A549 (cell line): ENCODE results near the gene APP. TPM values are rescaled to one million over a fixed set of nuclear protein-coding genes. Genes with fewer than 3 reads are reported as not detected.

Experiments used
- ATAC-seq, 2 experiments: fragments of 200-7000 bp in 1 of 2; fragments of >200 bp in 1 of 2; cut with Nextera tagmentation in 1 of 2; cut with Tn5 transposase in 1 of 2; 3 replicates each; pipeline versions ENCODE4 v1.8.0 to v1.9.1; 2018 to 2020; ENCODE audit warnings: mild to moderate bottlenecking in 1 of 2, moderate library complexity in 1 of 2
- CTCF ChIA-PET: fragments of 300-600 bp; sonication (Branson Sonifier 250); formaldehyde crosslinking; extraction: SDS; loops from one replicate; lab custom pipeline; 2021; ENCODE audit warnings: antibody characterized with exemption, inconsistent platforms; lab: Yijun Ruan, JAX
- POLR2A ChIA-PET: fragments of 350-600 bp; formaldehyde crosslinking; extraction: SDS; loops from one replicate; lab custom pipeline; 2021; ENCODE audit warnings: antibody characterized with exemption, inconsistent platforms; lab: Yijun Ruan, JAX
- DNase-seq, 2 experiments: peaks; one replicate each; pipeline versions ENCODE4 v3.0.0 to v3.0.0-alpha.2; 2011 to 2016; ENCODE audit warnings: low read depth in 1 of 2, low spot score in 1 of 2
- FAIRE-seq: peaks from 2 replicates; lab custom pipeline; 2011; peaks lifted over from hg19 to GRCh38; lab: Jason Lieb, UNC
- H3K27ac ChIP-seq, 2 experiments: fragments of >200 bp; sonication (Bioruptor Twin); formaldehyde crosslinking; 3 replicates each; pipeline ENCODE4 v1.5.1; 2016 to 2017
- H3K4me1 ChIP-seq: fragments of >200 bp; sonication (Bioruptor Twin); formaldehyde crosslinking; 3 replicates; pipeline ENCODE4 v1.6.1; 2016
- H3K4me2 ChIP-seq: fragments of >200 bp; sonication (Bioruptor Twin); formaldehyde crosslinking; 3 replicates; pipeline ENCODE4 v1.6.1; 2016
- H3K4me3 ChIP-seq: fragments of >200 bp; sonication (Bioruptor Twin); formaldehyde crosslinking; 3 replicates; pipeline ENCODE4 v1.5.1; 2016
- H3K9me3 ChIP-seq: fragments of >200 bp; sonication (Bioruptor Twin); formaldehyde crosslinking; 3 replicates; pipeline ENCODE4 v1.6.1; 2016
- BHLHE40 ChIP-seq: IDR thresholded peaks from 2 replicates; pipeline ENCODE4 v1.6.1; 2012; ENCODE audit warnings: low read depth, low read length, inconsistent platforms
- CBX8 ChIP-seq: fragments of 200-600 bp; sonication (generic); IDR thresholded peaks from 2 replicates; pipeline ENCODE4 v1.6.1; 2016
- EHMT2 ChIP-seq: fragments of 200-600 bp; sonication (generic); IDR thresholded peaks from 2 replicates; pipeline ENCODE4 v1.6.1; 2016; ENCODE audit warnings: antibody characterized with exemption, low read depth, mild to moderate bottlenecking, moderate library complexity
- ESRRA ChIP-seq: fragments of 150-350 bp; IDR thresholded peaks from 2 replicates; pipeline ENCODE4 v1.6.1; 2014; ENCODE audit warnings: mild to moderate bottlenecking, low read length, borderline replicate concordance
- FOXS1 ChIP-seq: fragments of 250-450 bp; sonication (Bioruptor Pico); IDR thresholded peaks from 2 replicates; pipeline ENCODE4 v1.5.0; 2020; ENCODE audit warnings: mild to moderate bottlenecking, moderate library complexity
- HDAC2 ChIP-seq: fragments of 200-600 bp; sonication (generic); IDR thresholded peaks from 2 replicates; pipeline ENCODE4 v1.6.1; 2016
- JUN ChIP-seq, 2 experiments: fragments of >200 bp; sonication (Bioruptor Twin); formaldehyde crosslinking; IDR thresholded peaks; 2 replicates in 1 of 2; 3 replicates in 1 of 2; pipeline ENCODE4 v1.6.1; 2016 to 2017
- NFE2L2 ChIP-seq: fragments of 150-350 bp; conservative IDR thresholded peaks from 2 replicates; pipeline ENCODE4 v1.6.1; 2014; ENCODE audit warnings: low read length
- PHF8 ChIP-seq: fragments of 200-600 bp; sonication (generic); IDR thresholded peaks from 2 replicates; pipeline ENCODE4 v1.6.1; 2016; ENCODE audit warnings: low read depth, mild to moderate bottlenecking, antibody characterized with exemption, moderate library complexity, borderline replicate concordance
- RARB ChIP-seq: fragments of 250-450 bp; sonication (Bioruptor Pico); IDR thresholded peaks from 2 replicates; pipeline ENCODE4 v1.8.0; 2021; ENCODE audit warnings: mild to moderate bottlenecking, moderate library complexity
- ZNF302 ChIP-seq: fragments of 250-450 bp; sonication (Bioruptor Pico); IDR thresholded peaks from 2 replicates; pipeline ENCODE4 v1.9.0; 2021; ENCODE audit warnings: inconsistent platforms, mild to moderate bottlenecking, moderate library complexity
- WGBS: methylation state at CpG from one replicate; pipeline ENCODE4 v1.1.6; 2017; ENCODE audit errors: missing lambda C conversion rate; 5-methylcytosine and 5-hydroxymethylcytosine counted together
- polyA plus RNA-seq, 4 experiments: library from polyadenylated mRNA; depleted of rRNA in 3 of 4; stranded (reverse); fragments of >200 nt; fragmentation: RNase III in 1 of 4; extraction: RNeasy Plus Mini Kit Qiagen cat#74134 plus additional on column Dnase treatment in 1 of 4; gene quantifications; 2 replicates in 3 of 4; 3 replicates in 1 of 4; pipeline ENCODE4 v1.2.3, GENCODE V29; 2011 to 2017
- TF ChIP-seq, protein P1 (sequence below): IDR thresholded peaks from 2 replicates; pipeline ENCODE4 v1.6.1; 2012; ENCODE audit warnings: low read depth, borderline replicate concordance
- TF ChIP-seq, protein P2 (sequence below): fragments of 250-450 bp; sonication (Bioruptor Pico); IDR thresholded peaks from 2 replicates; pipeline ENCODE4 v1.5.0; 2020; ENCODE audit warnings: low read depth, mild to moderate bottlenecking, moderate library complexity
- TF ChIP-seq, protein P3 (sequence below): fragments of 150-350 bp; IDR thresholded peaks from 2 replicates; pipeline ENCODE4 v1.6.1; 2014; ENCODE audit warnings: low read depth, mild to moderate bottlenecking, low read length
- TF ChIP-seq, protein P4 (sequence below): fragments of >200 bp; sonication (Bioruptor Twin); formaldehyde crosslinking; IDR thresholded peaks from 3 replicates; pipeline ENCODE4 v1.5.1; 2016
- TF ChIP-seq, protein P5 (sequence below): IDR thresholded peaks from 2 replicates; pipeline ENCODE4 v1.6.1; 2012

The APP gene
- polyA plus RNA-seq, 2 of the 4 experiments (the other 2 are of a cell fraction) = 540 to 565 TPM

DNA sequence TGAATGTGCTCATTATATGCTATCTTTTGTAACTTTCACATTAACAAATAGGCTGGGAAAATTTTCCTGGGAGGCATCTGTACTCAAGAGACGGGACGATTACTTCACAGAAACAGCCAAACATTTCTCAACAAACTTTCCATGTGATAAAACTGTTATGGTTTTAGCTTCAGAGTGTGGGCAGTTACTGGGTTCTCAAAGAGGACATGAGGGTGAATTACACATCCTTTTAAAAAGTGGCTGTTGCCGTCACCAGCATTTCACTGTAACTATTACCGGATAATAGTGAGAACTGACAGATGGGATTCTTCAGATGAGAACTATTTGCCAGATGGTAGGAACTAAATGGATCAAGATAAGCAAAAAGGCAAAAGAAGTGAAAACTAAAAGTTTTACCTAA lies 109.1 kb downstream of the APP start:
- H3K9me3 ChIP-seq = no peaks in the 10 kb centered on the region
- CTCF ChIA-PET = no interaction called here
- TF ChIP-seq, protein P1, sequence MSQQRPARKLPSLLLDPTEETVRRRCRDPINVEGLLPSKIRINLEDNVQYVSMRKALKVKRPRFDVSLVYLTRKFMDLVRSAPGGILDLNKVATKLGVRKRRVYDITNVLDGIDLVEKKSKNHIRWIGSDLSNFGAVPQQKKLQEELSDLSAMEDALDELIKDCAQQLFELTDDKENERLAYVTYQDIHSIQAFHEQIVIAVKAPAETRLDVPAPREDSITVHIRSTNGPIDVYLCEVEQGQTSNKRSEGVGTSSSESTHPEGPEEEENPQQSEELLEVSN = no peak
- TF ChIP-seq NFE2L2 (no peak), BHLHE40 (no peak), RARB (CRISPR knock-in tag) (no peak), PHF8 (no peak), FOXS1 (CRISPR knock-in tag) (no peak), ESRRA (no peak), HDAC2 (no peak), ZNF302 (CRISPR knock-in tag) (no peak)
- TF ChIP-seq, protein P2, sequence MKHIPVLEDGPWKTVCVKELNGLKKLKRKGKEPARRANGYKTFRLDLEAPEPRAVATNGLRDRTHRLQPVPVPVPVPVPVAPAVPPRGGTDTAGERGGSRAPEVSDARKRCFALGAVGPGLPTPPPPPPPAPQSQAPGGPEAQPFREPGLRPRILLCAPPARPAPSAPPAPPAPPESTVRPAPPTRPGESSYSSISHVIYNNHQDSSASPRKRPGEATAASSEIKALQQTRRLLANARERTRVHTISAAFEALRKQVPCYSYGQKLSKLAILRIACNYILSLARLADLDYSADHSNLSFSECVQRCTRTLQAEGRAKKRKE (CRISPR knock-in tag) = no peak
- TF ChIP-seq, protein P3, sequence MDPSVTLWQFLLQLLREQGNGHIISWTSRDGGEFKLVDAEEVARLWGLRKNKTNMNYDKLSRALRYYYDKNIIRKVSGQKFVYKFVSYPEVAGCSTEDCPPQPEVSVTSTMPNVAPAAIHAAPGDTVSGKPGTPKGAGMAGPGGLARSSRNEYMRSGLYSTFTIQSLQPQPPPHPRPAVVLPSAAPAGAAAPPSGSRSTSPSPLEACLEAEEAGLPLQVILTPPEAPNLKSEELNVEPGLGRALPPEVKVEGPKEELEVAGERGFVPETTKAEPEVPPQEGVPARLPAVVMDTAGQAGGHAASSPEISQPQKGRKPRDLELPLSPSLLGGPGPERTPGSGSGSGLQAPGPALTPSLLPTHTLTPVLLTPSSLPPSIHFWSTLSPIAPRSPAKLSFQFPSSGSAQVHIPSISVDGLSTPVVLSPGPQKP = no peak
- TF ChIP-seq, all 56 proteins: peak for 0
- no peak overlapping the region for H3K4me2 ChIP-seq
- no peak overlapping the region for H3K27ac ChIP-seq
- H3K4me3 ChIP-seq = no peak overlapping the region
- H3K4me1 ChIP-seq = no peaks in the 10 kb centered on the region
- FAIRE-seq (no peak), ATAC-seq (no peak), DNase-seq (no peak)
- POLR2A ChIA-PET = no interaction called here
- 92% methylated on average over 4 of the region's 4 CpGs for WGBS

DNA sequence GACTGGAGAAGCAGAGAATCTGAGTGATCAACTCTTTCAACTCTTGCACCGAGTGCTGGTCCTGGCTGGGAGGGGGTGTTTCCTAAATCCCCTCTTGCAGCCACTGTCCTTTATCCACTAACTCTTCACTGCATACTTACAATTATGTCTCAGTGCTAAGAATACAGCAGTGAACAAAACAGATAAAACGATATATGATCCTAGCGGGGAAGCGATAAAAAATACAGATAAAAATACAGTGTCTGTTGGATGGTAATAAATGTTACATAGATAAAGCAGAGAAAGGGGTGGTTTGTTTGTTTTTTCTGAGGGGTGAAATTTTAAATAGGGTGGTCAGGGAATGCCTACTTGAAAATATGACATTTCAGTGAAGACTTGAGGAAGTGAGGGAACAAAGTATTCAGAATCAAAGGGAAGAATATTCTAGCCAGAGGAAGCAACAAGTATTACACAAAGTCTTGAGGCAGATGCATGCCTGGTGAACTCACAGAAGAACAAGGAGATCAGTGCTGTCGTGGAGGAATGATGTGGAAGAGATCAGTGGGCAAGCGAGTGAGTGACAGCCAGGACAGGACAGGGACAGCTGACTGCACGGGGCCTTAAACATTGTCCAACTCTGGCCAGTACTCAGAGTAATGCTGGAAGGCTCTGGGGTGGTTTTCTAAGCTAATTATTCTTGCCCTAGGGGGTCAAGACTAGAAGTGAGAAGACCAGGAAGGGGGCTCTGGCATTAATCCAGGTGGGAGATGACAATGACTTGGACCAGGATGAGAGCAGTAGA lies 110.0 kb downstream of the APP start:
- no peaks in the 10 kb centered on the region for H3K4me1 ChIP-seq
- no peak for FAIRE-seq
- no peaks in the 10 kb centered on the region for H3K9me3 ChIP-seq
- H3K4me2 ChIP-seq = no peak overlapping the region
- H3K4me3 ChIP-seq = no peak overlapping the region
- WGBS = 91% methylated on average over 7 of the region's 7 CpGs
- TF ChIP-seq, protein P4, sequence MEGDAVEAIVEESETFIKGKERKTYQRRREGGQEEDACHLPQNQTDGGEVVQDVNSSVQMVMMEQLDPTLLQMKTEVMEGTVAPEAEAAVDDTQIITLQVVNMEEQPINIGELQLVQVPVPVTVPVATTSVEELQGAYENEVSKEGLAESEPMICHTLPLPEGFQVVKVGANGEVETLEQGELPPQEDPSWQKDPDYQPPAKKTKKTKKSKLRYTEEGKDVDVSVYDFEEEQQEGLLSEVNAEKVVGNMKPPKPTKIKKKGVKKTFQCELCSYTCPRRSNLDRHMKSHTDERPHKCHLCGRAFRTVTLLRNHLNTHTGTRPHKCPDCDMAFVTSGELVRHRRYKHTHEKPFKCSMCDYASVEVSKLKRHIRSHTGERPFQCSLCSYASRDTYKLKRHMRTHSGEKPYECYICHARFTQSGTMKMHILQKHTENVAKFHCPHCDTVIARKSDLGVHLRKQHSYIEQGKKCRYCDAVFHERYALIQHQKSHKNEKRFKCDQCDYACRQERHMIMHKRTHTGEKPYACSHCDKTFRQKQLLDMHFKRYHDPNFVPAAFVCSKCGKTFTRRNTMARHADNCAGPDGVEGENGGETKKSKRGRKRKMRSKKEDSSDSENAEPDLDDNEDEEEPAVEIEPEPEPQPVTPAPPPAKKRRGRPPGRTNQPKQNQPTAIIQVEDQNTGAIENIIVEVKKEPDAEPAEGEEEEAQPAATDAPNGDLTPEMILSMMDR = no peak
- TF ChIP-seq EHMT2 (no peak), CBX8 (no peak), RARB (CRISPR knock-in tag) (no peak), JUN (IDR thresholded peaks at IDR 0.05) (no peak), ESRRA (no peak)
- TF ChIP-seq, protein P5, sequence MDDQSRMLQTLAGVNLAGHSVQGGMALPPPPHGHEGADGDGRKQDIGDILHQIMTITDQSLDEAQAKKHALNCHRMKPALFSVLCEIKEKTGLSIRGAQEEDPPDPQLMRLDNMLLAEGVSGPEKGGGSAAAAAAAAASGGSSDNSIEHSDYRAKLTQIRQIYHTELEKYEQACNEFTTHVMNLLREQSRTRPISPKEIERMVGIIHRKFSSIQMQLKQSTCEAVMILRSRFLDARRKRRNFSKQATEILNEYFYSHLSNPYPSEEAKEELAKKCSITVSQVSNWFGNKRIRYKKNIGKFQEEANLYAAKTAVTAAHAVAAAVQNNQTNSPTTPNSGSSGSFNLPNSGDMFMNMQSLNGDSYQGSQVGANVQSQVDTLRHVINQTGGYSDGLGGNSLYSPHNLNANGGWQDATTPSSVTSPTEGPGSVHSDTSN = no peak
- no peak for ATAC-seq
- no peak for DNase-seq
- ChIA-PET POLR2A (no interaction called here), CTCF (no interaction called here)
- H3K27ac ChIP-seq = no peak overlapping the region
